HG02588 (cell line): ENCODE results near the gene HTR5A.
"Not testable (repeated sequence)": the region's sequence is repeated elsewhere in the genome, so short reads cannot be mapped to it uniquely, and the experiment has no call there.

ENCODE experiments used
- ATAC-seq: cut with Tn5 transposase; IDR thresholded peaks from one replicate; pipeline ENCODE4 v1.9.1; 2021; ENCODE audit warnings: mild to moderate bottlenecking, moderate library complexity; ENCODE audit not compliant: unreplicated experiment

Gene HTR5A

GRCh38 chr7:155069992-155070751, at the start of gene HTR5A:
Gene HTR5A (plus strand): TSS chr7:155070324. CDS start chr7:155070900, 576 bp downstream.
- peak; percentile 83 for ATAC-seq

DNA sequence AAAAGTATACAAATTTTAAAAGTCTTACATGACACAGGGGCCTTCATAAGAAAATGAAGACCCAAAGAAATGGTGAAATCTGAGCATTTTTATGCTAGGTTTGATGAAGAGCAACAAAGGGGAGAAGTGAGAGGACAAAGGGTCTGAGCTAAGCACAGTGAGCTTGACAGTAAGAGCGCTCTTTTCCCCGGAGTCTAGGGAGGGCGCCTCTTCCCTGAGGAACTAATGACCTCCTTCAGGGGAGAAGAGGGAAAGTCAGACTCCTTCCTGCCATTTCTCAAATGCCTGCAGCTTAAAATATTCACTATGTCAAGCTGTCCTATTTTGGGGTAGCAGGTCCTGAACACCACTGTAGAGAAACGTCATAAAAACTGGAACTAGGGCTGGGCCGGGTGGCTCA, 49.1 kb upstream of the HTR5A start:
- ATAC-seq: no peak

- no peak for ATAC-seq
Measured at GRCh38 chr7:155021699-155022145, 48.4 kb upstream of the HTR5A start.

DNA sequence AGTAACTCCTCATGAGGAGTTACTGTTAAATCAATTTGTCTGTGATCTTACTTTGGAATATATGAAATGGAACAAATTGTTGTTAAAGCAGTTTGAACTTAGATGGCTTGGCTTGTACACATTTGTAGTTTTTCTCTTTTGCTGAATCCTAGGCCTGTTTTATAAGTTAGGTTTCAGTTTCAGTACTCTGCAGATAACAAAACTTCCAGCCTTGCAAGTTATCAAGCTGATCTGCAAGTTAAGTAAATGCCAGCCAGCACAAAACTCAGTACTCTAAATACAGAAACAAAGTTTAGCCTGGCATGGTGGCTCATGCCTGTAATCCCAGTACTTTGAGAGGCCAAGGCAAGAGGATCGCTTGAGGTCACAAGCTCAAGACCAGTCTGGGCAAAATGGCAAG, 42.2 kb upstream of the HTR5A start:
- no peak for ATAC-seq

DNA sequence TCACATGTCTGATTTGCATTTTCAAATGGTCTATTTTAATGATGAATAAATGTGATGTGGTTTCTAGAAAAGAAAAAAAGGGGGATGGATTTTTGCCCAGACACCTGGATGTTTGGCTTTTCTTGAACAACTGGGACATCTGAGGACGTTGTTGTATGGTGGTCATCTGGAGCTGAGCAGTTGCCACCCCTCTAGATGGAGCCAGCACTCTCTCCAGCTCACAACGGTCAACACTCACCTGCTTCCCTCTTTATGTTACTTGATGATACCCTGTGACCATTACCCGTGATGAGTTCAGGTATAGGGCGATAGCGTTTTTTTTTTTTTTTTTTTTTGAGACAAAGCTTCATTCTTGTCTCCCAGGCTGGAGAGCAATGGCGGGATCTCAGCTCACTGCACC, 37.1 kb upstream of the HTR5A start:
- no peak for ATAC-seq

- ATAC-seq: not testable (repeated sequence)
Measured at GRCh38 chr7:155034495-155034894, 35.6 kb upstream of the HTR5A start.

DNA sequence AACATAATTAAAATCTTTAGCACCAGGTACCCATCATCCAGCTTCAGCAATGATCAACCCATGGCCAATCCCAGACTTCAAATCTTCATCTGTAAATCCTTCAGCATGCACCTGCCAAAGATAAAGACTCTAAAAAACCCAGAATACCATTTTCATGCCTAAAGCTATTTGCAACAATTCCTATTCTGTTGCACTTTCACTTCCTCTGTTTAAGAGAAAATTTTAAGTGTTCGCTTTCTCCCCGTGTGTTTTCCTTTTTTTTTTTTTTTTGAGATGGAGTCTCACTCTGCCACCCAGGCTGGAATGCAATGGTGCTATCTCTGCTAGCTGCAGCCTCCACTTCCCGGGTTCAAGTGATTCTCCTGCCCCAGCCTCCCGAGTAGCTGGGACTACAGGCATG, 31.8 kb upstream of the HTR5A start:
- ATAC-seq: no peak

DNA sequence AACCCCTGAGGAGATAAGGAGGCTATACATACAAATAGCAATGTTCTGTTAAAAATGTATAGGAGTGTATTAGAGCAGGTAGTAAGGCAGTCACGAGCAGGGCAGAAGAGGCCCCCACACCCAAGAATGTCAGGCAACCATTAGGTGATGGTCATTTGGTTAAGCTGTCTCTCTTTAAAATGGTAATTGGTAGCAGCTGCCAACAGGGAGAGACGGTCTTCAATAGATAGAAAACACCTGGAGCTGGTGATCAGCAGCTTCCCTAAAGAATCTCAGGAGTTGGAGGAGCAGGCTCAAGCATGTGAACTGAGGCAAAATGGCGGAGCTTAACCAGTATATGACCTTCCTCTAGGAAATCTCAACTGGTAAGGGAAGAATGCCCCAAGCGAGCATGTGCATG, 26.4 kb upstream of the HTR5A start:
- no peak for ATAC-seq

DNA sequence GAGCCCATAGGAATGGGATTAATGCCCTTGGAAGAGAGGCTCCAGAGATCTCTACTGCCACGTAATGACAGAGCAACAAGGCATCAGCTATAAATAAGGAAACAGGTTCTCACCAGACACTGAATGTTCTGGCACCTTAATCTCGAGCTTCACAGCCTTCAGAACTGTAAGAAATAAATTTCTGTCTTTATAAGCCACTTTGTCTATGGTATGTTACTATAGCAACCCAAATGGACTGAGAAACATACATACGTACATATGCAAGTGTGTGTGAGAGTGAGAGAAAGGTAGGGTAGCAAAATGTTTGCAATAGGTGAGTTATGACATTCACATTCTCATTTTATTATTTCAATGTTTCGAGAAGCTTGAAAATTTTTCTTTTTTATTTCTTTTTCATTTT, 22.1 kb upstream of the HTR5A start:
- ATAC-seq: no peak

DNA sequence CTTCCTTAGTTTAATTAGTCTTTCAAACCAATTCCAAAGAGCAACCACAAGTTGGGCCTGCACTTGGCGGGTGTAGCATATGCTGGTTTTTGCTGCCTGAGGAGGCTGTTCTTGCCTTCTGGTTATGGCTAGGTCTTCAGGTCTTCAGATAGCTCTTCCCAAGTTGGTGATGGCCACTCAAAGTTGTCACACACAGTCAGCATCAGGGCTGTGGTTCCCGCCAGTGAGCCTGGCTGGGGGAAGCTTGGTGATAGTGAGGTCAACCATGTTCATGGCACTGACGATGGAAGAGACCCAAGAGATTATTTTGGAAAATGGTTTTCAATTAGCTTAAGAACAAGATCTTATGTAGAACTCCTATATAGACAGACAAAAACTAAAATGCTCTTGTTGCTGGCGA, 18.8 kb upstream of the HTR5A start:
- ATAC-seq: no peak

DNA sequence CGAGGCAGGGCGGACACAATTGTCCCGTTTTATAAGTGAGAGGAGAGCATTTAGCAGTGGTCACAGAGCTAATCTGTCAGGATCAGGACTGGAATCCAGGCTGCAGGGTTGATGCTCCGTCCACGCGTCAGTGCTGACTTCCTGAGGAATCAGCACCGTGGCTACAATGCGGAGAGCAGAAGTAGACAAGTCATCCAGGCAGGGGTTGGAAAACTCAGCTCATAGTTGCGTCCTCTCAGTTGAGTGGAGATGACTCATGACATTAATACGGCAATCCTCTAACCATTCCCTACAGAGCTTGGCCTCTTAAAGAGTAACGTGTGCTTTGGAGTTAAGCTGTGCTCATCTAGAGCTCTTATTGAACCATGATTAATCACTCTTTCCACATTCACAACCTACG, 17.1 kb upstream of the HTR5A start:
- no peak for ATAC-seq

- ATAC-seq: no peak
Measured at GRCh38 chr7:155054761-155055160, 15.4 kb upstream of the HTR5A start.

GRCh38 chr7:155057076-155057475, 13.0 kb upstream of the HTR5A start:
- ATAC-seq: no peak

GRCh38 chr7:155058896-155059295, 11.2 kb upstream of the HTR5A start:
- ATAC-seq: no peak

DNA sequence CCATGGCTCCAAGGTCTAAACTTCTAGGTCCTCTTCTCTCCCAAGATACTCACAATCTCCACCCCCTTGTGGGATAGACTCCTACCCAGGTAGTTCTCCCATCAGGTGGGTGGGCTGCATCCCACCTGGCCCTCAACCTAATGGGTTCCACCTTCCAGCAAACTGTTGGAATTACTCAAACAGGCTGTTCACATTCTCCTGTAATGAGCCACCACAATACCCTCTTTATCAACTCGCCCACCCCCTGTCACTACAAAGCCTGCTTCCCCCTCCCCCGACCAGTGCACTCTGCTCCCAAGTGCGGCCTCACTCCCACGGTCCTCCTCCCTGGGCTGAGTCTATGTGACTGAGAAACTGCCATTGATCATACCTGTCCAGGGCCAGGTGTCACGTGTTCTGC, 10.4 kb upstream of the HTR5A start:
- ATAC-seq: no peak

- no peak for ATAC-seq
Measured at GRCh38 chr7:155062411-155062810, 7.7 kb upstream of the HTR5A start.

GRCh38 chr7:155064186-155064585, 5.9 kb upstream of the HTR5A start:
- ATAC-seq: no peak

DNA sequence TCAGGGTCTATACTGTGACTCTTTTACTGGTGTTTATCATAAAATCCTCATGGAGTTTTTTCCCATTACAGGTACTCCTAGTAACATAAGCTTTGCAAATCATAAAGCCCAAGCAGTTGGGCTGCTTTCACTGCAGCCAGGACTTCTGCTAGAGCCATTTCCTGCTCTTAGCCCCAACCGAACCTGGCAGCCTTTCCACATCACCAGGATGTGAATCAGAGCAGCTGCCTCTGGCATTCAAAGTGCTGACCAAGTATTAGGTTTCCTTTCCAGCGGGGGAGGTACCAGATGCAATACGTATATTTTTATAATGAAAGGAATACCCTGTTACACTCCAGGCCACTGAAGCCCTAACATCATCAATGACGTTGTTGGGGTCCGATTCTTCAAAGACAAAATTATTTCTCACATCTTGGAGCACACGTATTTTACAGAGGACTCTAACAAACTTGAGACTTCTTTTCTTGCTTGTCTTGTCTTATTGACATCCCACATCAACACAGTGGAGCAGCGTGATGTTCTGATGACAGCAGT, 3.6 kb upstream of the HTR5A start:
- ATAC-seq: no peak

DNA sequence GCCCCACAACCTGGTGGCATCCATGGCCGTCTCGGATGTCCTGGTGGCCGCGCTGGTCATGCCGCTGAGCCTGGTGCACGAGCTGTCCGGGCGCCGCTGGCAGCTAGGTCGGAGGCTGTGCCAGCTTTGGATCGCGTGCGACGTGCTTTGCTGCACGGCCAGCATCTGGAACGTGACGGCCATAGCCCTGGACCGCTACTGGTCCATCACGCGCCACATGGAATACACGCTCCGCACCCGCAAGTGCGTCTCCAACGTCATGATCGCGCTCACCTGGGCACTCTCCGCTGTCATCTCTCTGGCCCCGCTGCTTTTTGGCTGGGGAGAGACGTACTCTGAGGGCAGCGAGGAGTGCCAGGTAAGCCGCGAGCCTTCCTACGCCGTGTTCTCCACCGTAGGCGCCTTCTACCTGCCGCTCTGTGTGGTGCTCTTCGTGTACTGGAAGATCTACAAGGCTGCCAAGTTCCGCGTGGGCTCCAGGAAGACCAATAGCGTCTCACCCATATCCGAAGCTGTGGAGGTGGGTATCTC, 1.1 kb downstream of the HTR5A start:
- ATAC-seq: no peak

- ATAC-seq: no peak
Measured at GRCh38 chr7:155071916-155072571, 1.9 kb downstream of the HTR5A start.

DNA sequence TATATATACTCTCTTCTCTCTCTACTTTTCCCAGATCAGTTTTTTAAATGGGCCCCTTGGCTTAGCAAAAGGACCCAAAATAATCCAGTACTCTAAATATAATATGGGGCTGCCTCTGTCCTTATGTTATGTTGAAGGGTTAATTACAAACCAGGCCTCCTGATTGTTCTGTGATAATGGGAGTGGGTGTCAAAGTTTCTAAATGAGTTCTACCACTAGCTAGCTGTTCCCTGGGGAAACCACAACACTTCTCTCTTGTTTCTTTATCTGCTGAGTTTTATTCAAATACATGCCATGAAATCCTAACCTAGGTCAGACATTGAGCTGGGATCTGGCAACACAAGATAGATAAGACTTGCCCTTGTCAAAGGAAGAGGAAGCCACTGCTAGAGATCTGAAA, 3.8 kb downstream of the HTR5A start:
- ATAC-seq: no peak

- no peak for ATAC-seq
Measured at GRCh38 chr7:155084021-155084420, 13.9 kb downstream of the HTR5A start.
